GM12878 (cell line): ENCODE data around the gene LAMA4. TPM values are rescaled to one million over a fixed set of nuclear protein-coding genes. Genes with fewer than 3 reads are reported as not detected.

Experiments used
- ATAC-seq: fragments of 200-7000 bp; cut with Tn5 transposase; 3 replicates; pipeline ENCODE4 v1.9.1; 2020; ENCODE audit warnings: mild to moderate bottlenecking, moderate library complexity
- BruUV-seq: library from RNA; stranded (reverse); fragments of 400-500 nt; replicated peaks from 2 replicates; lab custom pipeline; 2021; lab: Mats Ljungman, UMichigan
- CTCF ChIA-PET: fragments of 300-600 bp; sonication (Branson Sonifier 250); formaldehyde crosslinking; extraction: SDS; loops from one replicate; lab custom pipeline; 2021; ENCODE audit warnings: inconsistent platforms; lab: Yijun Ruan, JAX
- POLR2A ChIA-PET: fragments of 350-600 bp; formaldehyde crosslinking; extraction: SDS; loops from one replicate; lab custom pipeline; 2021; ENCODE audit warnings: inconsistent platforms; lab: Charles Lee
- RAD21 ChIA-PET: fragments of 300-600 bp; sonication (Branson Sonifier 250); formaldehyde crosslinking; loops from one replicate; lab custom pipeline; 2023; ENCODE audit warnings: antibody characterized with exemption; ENCODE audit not compliant: unreplicated experiment; lab: Charles Lee
- SMC1A ChIA-PET: fragments of 300-600 bp; sonication (Branson Sonifier 250); formaldehyde crosslinking; loops from one replicate; lab custom pipeline; 2023; ENCODE audit not compliant: unreplicated experiment, uncharacterized antibody; lab: Charles Lee
- DNase-seq: peaks from one replicate; pipeline ENCODE4 v3.0.0-alpha.2; 2011; ENCODE audit warnings: low read depth, low spot score
- FAIRE-seq: peaks from 3 replicates; lab custom pipeline; 2011; peaks lifted over from hg19 to GRCh38; lab: Jason Lieb, UNC
- H2AFZ ChIP-seq: 2 replicates; pipeline ENCODE4 v1.6.0; 2011; ENCODE audit warnings: low read depth, low read length, control low read depth; ENCODE audit not compliant: control insufficient read depth
- H3K27ac ChIP-seq: 2 replicates; pipeline ENCODE4 v1.5.1; 2011; ENCODE audit warnings: control low read depth; ENCODE audit not compliant: control insufficient read depth, insufficient read depth
- H3K27me3 ChIP-seq, 2 experiments: replicated peaks in 1 of 2; 2 replicates each; pipeline versions ENCODE4 v1.6.0 to v1.6.1; 2011; ENCODE audit warnings: low read length in 1 of 2; ENCODE audit not compliant: control insufficient read depth in 2 of 2, insufficient read depth in 2 of 2
- H3K36me3 ChIP-seq, 2 experiments: 2 replicates each; pipeline ENCODE4 v1.5.1; 2011; ENCODE audit warnings: low read length in 1 of 2; ENCODE audit not compliant: control insufficient read depth in 2 of 2, insufficient read depth in 2 of 2
- H3K4me1 ChIP-seq: 2 replicates; pipeline ENCODE4 v1.6.1; 2011; ENCODE audit warnings: mild to moderate bottlenecking, low read length, moderate library complexity, mixed read lengths; ENCODE audit not compliant: control insufficient read depth, insufficient read depth
- H3K4me2 ChIP-seq: 2 replicates; pipeline ENCODE4 v1.6.0; 2011; ENCODE audit warnings: control low read depth; ENCODE audit not compliant: control insufficient read depth, insufficient read depth
- H3K4me3 ChIP-seq: fragments of 200-600 bp; sonication (generic); 2 replicates; pipeline ENCODE4 v1.5.1; 2016
- H3K79me2 ChIP-seq: 2 replicates; pipeline ENCODE4 v1.6.0; 2011; ENCODE audit warnings: low read length; ENCODE audit not compliant: control insufficient read depth, insufficient read depth
- H3K9ac ChIP-seq: 2 replicates; pipeline ENCODE4 v1.8.0; 2011; ENCODE audit warnings: low read length, control low read depth, mixed read lengths; ENCODE audit not compliant: control insufficient read depth, insufficient read depth
- H3K9me3 ChIP-seq: replicated peaks from 3 replicates; pipeline ENCODE4 v1.5.1; 2011; ENCODE audit warnings: mild to moderate bottlenecking, low read length; ENCODE audit not compliant: control insufficient read depth, insufficient read depth
- H4K20me1 ChIP-seq: 2 replicates; pipeline ENCODE4 v1.6.0; 2011; ENCODE audit not compliant: control insufficient read depth, insufficient read depth
- CBX5 ChIP-seq: sonication (generic); IDR thresholded peaks from 2 replicates; pipeline ENCODE4 v1.6.1; 2016; ENCODE audit warnings: low read depth, moderate library complexity, mild to moderate bottlenecking, inconsistent platforms
- GABPA ChIP-seq: IDR thresholded peaks from 2 replicates; pipeline ENCODE4 v1.6.1; 2014; ENCODE audit warnings: antibody characterized with exemption, low read depth, mild to moderate bottlenecking, inconsistent platforms
- MYC ChIP-seq: IDR thresholded peaks from 2 replicates; pipeline ENCODE4 v1.6.1; 2011; ENCODE audit warnings: mild to moderate bottlenecking, low read length, moderate library complexity, inconsistent platforms; ENCODE audit not compliant: insufficient read depth, insufficient replicate concordance, insufficient read length, severe bottlenecking
- RAD21 ChIP-seq: IDR thresholded peaks from 2 replicates; pipeline ENCODE4 v1.6.1; 2011; ENCODE audit warnings: mild to moderate bottlenecking, low read depth, low read length, moderate library complexity; ENCODE audit not compliant: insufficient read depth
- TAF1 ChIP-seq: IDR thresholded peaks from 2 replicates; pipeline ENCODE4 v1.6.1; 2011; ENCODE audit warnings: mild to moderate bottlenecking, low read depth, low read length, borderline replicate concordance
- ZNF24 ChIP-seq: fragments of 450-650 bp; IDR thresholded peaks from 2 replicates; pipeline ENCODE4 v1.6.1; 2017; ENCODE audit warnings: antibody characterized with exemption, mild to moderate bottlenecking
- WGBS: methylation state at CpG from one replicate; pipeline ENCODE4 v1.1.6; 2016; ENCODE audit warnings: low lambda C conversion rate; ENCODE audit not compliant: insufficient replicate concordance, insufficient coverage; ENCODE audit errors: missing lambda C conversion rate; 5-methylcytosine and 5-hydroxymethylcytosine counted together
- in situ Hi-C: fragments of 300-500 bp; cut with MboI; formaldehyde crosslinking; loops from 9 replicates; pipeline ENCODE4 v1.14.3; 2018; ENCODE audit warnings: mixed read lengths
- intact Hi-C: fragments of 100-400 bp; cut with micrococcal nuclease; formaldehyde crosslinking; loops from one replicate; pipeline ENCODE4 v1.14.2; 2022; ENCODE audit not compliant: unreplicated experiment
- polyA plus RNA-seq, 11 experiments: library from polyadenylated mRNA; depleted of rRNA in 4 of 11; unstranded in 6 of 11; stranded (reverse) in 5 of 11; fragments of >200 nt; fragmentation: Nextera tagmentation in 4 of 11; fragmentation: Illumina TruSeq in 1 of 11; extraction: Ambion mirVana in 4 of 11; extraction: Trizol in 1 of 11; gene quantifications; 1 replicate in 1 of 11; 2 replicates in 10 of 11; pipeline versions ENCODE4 v1.2.1 to v1.2.3, GENCODE V29; 2011 to 2016; ENCODE audit warnings: inconsistent platforms in 2 of 11, missing spikeins in 2 of 11, low read depth in 1 of 11
- total RNA-seq, 4 experiments: library from RNA; depleted of rRNA in 3 of 4; stranded (reverse); fragments of >200 nt in 3 of 4; fragmentation: Illumina TruSeq in 1 of 4; extraction: Trizol in 1 of 4; gene quantifications; 2 replicates each; pipeline versions ENCODE4 v1.2.1 to v1.2.3, GENCODE V29; 2013 to 2021
- TF ChIP-seq, protein P1 (sequence below): fragments of 450-650 bp; IDR thresholded peaks from 2 replicates; pipeline ENCODE4 v1.6.1; 2017; ENCODE audit warnings: mild to moderate bottlenecking
- TF ChIP-seq, protein P2 (sequence below): IDR thresholded peaks from 2 replicates; pipeline ENCODE4 v1.6.1; 2011; ENCODE audit warnings: low read depth, low read length, improper control_type of control experiment, borderline replicate concordance
- TF ChIP-seq, protein P3 (sequence below): fragments of 450-650 bp; IDR thresholded peaks from 2 replicates; pipeline ENCODE4 v1.6.1; 2017; ENCODE audit warnings: mild to moderate bottlenecking, moderate library complexity
- TF ChIP-seq, protein P4 (sequence below): IDR thresholded peaks from 2 replicates; pipeline ENCODE4 v1.6.1; 2012; ENCODE audit warnings: low read length, inconsistent platforms
- TF ChIP-seq, protein P5 (sequence below): fragments of 450-650 bp; IDR thresholded peaks from 2 replicates; pipeline ENCODE4 v1.6.1; 2017; ENCODE audit warnings: borderline replicate concordance
- TF ChIP-seq, protein P6 (sequence below): IDR thresholded peaks from 2 replicates; pipeline ENCODE4 v1.6.1; 2012; ENCODE audit warnings: low read depth, low read length, improper control_type of control experiment

Gene LAMA4
- total and polyA plus RNA-seq, 10 of the 15 experiments (the other 5 are each of a cell fraction or from before 2014, with no cell fraction given) = 0.11 to 0.21 (median 0.14) TPM; not detected in 7

DNA sequence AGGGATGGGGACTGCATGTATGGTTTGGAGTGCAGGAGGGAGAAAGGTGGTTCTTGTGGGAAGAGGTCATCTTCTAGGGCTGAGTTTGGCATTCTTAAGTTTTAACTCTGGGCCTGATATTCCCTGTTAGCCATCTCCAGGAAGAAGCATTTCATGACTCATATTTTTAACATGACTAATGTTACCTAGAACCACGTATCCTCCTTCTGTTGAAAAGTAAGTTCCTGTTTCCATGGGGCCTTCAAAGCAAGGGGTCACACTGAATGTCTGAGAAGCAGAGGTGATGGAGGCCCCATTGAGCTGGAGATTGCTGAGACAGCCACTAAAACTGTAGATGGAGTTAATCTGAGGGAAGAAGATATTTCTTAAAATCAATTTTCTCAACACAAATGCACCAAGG, 136.8 kb downstream of the LAMA4 start:
- DNase-seq (no peak), FAIRE-seq (no peak), ATAC-seq (no peak)
- CTCF ChIA-PET = interaction anchor here (1.2 kb wide), 1 partner anchor 46 kb away, joined by 3 read pairs; no protein-coding TSS in a partner anchor
- in situ Hi-C loops = no loop called here
- Histone ChIP-seq H4K20me1 (no peaks in the 10 kb centered on the region), H3K4me1 (no peaks in the 10 kb centered on the region), H2AFZ (no peak overlapping the region), H3K36me3 (no peaks in the 10 kb centered on the region), H3K4me3 (no peak overlapping the region), H3K27ac (no peak overlapping the region), H3K27me3 (no peaks in the 10 kb centered on the region; a peak in 2 of 4 replicates), H3K9me3 (no peaks in the 10 kb centered on the region), H3K4me2 (no peak overlapping the region), H3K79me2 (no peaks in the 10 kb centered on the region), H3K9ac (no peak overlapping the region)
- no TSS peak for BruUV-seq
- TF ChIP-seq, protein P1, sequence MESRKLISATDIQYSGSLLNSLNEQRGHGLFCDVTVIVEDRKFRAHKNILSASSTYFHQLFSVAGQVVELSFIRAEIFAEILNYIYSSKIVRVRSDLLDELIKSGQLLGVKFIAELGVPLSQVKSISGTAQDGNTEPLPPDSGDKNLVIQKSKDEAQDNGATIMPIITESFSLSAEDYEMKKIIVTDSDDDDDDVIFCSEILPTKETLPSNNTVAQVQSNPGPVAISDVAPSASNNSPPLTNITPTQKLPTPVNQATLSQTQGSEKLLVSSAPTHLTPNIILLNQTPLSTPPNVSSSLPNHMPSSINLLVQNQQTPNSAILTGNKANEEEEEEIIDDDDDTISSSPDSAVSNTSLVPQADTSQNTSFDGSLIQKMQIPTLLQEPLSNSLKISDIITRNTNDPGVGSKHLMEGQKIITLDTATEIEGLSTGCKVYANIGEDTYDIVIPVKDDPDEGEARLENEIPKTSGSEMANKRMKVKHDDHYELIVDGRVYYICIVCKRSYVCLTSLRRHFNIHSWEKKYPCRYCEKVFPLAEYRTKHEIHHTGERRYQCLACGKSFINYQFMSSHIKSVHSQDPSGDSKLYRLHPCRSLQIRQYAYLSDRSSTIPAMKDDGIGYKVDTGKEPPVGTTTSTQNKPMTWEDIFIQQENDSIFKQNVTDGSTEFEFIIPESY = no peak
- TF ChIP-seq MYC (no peak), TAF1 (no peak), RAD21 (no peak), ZNF24 (no peak), GABPA (no peak), CBX5 (no peak)
- TF ChIP-seq, protein P2, sequence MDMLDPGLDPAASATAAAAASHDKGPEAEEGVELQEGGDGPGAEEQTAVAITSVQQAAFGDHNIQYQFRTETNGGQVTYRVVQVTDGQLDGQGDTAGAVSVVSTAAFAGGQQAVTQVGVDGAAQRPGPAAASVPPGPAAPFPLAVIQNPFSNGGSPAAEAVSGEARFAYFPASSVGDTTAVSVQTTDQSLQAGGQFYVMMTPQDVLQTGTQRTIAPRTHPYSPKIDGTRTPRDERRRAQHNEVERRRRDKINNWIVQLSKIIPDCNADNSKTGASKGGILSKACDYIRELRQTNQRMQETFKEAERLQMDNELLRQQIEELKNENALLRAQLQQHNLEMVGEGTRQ = no peak
- TF ChIP-seq, protein P3, sequence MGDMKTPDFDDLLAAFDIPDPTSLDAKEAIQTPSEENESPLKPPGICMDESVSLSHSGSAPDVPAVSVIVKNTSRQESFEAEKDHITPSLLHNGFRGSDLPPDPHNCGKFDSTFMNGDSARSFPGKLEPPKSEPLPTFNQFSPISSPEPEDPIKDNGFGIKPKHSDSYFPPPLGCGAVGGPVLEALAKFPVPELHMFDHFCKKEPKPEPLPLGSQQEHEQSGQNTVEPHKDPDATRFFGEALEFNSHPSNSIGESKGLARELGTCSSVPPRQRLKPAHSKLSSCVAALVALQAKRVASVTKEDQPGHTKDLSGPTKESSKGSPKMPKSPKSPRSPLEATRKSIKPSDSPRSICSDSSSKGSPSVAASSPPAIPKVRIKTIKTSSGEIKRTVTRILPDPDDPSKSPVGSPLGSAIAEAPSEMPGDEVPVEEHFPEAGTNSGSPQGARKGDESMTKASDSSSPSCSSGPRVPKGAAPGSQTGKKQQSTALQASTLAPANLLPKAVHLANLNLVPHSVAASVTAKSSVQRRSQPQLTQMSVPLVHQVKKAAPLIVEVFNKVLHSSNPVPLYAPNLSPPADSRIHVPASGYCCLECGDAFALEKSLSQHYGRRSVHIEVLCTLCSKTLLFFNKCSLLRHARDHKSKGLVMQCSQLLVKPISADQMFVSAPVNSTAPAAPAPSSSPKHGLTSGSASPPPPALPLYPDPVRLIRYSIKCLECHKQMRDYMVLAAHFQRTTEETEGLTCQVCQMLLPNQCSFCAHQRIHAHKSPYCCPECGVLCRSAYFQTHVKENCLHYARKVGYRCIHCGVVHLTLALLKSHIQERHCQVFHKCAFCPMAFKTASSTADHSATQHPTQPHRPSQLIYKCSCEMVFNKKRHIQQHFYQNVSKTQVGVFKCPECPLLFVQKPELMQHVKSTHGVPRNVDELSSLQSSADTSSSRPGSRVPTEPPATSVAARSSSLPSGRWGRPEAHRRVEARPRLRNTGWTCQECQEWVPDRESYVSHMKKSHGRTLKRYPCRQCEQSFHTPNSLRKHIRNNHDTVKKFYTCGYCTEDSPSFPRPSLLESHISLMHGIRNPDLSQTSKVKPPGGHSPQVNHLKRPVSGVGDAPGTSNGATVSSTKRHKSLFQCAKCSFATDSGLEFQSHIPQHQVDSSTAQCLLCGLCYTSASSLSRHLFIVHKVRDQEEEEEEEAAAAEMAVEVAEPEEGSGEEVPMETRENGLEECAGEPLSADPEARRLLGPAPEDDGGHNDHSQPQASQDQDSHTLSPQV = no peak
- TF ChIP-seq, protein P4, sequence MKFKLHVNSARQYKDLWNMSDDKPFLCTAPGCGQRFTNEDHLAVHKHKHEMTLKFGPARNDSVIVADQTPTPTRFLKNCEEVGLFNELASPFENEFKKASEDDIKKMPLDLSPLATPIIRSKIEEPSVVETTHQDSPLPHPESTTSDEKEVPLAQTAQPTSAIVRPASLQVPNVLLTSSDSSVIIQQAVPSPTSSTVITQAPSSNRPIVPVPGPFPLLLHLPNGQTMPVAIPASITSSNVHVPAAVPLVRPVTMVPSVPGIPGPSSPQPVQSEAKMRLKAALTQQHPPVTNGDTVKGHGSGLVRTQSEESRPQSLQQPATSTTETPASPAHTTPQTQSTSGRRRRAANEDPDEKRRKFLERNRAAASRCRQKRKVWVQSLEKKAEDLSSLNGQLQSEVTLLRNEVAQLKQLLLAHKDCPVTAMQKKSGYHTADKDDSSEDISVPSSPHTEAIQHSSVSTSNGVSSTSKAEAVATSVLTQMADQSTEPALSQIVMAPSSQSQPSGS = no peak
- TF ChIP-seq, protein P5, sequence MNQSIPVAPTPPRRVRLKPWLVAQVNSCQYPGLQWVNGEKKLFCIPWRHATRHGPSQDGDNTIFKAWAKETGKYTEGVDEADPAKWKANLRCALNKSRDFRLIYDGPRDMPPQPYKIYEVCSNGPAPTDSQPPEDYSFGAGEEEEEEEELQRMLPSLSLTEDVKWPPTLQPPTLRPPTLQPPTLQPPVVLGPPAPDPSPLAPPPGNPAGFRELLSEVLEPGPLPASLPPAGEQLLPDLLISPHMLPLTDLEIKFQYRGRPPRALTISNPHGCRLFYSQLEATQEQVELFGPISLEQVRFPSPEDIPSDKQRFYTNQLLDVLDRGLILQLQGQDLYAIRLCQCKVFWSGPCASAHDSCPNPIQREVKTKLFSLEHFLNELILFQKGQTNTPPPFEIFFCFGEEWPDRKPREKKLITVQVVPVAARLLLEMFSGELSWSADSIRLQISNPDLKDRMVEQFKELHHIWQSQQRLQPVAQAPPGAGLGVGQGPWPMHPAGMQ = no peak
- TF ChIP-seq, protein P6, sequence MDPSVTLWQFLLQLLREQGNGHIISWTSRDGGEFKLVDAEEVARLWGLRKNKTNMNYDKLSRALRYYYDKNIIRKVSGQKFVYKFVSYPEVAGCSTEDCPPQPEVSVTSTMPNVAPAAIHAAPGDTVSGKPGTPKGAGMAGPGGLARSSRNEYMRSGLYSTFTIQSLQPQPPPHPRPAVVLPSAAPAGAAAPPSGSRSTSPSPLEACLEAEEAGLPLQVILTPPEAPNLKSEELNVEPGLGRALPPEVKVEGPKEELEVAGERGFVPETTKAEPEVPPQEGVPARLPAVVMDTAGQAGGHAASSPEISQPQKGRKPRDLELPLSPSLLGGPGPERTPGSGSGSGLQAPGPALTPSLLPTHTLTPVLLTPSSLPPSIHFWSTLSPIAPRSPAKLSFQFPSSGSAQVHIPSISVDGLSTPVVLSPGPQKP = no peak
- intact Hi-C loops = no loop called here
- POLR2A ChIA-PET = no interaction called here
- SMC1A ChIA-PET = no interaction called here
- RAD21 ChIA-PET = no interaction called here
- 0% methylated on average over 1 of the region's 1 CpG for WGBS
